HG02759 (cell line): ENCODE measurements around the gene DENND6A.
"Not testable (repeated sequence)": the region's sequence is repeated elsewhere in the genome, so short reads cannot be mapped to it uniquely, and the experiment has no call there.

Experiments
- ATAC-seq: cut with Tn5 transposase; IDR thresholded peaks from one replicate; pipeline ENCODE4 v1.9.1; 2021; ENCODE audit warnings: mild to moderate bottlenecking, moderate library complexity; ENCODE audit not compliant: unreplicated experiment

Gene DENND6A

DNA sequence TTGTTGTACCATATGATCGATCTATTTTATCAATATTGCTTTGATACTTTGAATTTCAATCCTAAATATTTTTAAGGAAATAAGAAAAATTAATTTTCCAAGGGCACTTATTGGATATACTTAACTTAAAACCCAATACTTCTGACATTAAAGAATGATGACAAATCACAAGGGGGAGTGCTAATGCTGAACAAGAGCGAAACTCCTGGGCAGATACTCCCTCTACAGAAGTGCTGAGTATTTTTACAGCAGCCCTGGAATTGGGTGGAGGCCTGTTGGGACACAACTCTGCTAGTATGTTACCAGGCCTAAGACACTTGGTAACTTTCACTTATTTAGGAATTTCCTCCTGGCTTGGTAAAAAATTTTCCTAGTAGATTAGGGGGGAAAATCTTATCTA lies 46.2 kb downstream of the DENND6A start:
- ATAC-seq: no peak

- ATAC-seq: no peak
These were observed 48.1 kb downstream of the DENND6A start for GRCh38 chr3:57644740-57645139.

GRCh38 chr3:57637391-57637790 lies 55.5 kb downstream of the DENND6A start:
- ATAC-seq: no peak

DNA sequence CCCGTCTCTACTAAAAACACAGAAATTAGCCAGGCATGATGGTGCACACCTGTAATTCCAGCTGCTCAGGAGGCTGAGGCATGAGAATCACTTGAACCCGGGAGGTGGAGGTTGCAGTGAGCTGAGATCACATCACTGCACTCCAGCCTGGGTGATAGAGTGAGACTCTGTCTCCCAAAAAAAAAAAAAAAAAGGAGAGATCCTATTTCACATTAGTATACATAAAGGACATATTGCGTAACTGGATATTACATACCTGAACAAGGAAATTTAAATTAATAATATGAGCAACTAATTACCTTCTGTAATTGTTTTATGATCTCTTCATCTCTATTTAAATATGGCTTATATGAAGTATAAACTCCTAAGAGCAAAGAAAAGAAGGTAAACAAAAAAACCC lies 58.6 kb downstream of the DENND6A start:
- ATAC-seq: not testable (repeated sequence)

GRCh38 chr3:57627976-57628375 lies 64.9 kb downstream of the DENND6A start:
- ATAC-seq: no peak

GRCh38 chr3:57624801-57625200 lies 68.1 kb downstream of the DENND6A start:
- no peak for ATAC-seq

GRCh38 chr3:57622362-57622761 lies 70.5 kb downstream of the DENND6A start:
- no peak for ATAC-seq

DNA sequence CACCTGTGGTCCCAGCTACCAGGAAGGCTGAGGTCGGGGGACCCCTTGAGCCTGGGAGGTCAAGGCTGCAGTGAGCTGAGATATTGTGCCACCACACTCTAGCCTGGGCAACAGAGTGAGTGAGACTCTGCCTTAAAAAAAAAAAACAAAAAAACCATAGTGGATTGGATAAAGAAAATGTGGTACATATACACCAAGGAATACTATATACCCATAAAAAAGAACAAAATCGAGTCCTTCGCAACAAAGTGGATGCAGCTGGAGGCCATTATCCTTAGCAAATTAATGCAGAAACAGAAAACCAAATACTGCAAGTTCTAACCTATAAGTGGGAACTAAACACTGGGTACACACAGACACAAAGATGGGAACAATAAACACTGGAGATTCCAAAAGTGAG lies 75.1 kb downstream of the DENND6A start:
- ATAC-seq: no peak

- ATAC-seq: no peak
These were observed 76.6 kb downstream of the DENND6A start for GRCh38 chr3:57616233-57616632.

DNA sequence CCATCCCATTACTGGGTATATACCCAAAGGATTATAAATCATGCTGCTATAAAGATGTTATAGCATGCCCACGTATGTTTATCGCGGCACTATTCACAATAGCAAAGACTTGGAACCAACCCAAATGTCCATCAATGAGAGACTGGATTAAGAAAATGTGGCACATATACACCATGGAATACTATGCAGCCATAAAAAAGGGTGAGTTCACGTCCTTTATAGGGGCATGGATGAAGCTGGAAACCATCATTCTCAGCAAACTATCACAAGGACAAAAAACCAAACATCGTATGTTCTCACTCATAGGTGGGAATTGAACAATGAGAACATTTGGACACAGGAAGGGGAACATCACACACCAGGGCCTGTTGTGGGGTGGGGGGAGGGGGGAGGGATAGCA lies 81.0 kb downstream of the DENND6A start:
- ATAC-seq: not testable (repeated sequence)

GRCh38 chr3:57605683-57606082 lies 87.2 kb downstream of the DENND6A start:
- no peak for ATAC-seq

GRCh38 chr3:57604971-57605370 lies 87.9 kb downstream of the DENND6A start:
- ATAC-seq: no peak

- no peak for ATAC-seq
These were observed 92.7 kb downstream of the DENND6A start for GRCh38 chr3:57600195-57600594.

DNA sequence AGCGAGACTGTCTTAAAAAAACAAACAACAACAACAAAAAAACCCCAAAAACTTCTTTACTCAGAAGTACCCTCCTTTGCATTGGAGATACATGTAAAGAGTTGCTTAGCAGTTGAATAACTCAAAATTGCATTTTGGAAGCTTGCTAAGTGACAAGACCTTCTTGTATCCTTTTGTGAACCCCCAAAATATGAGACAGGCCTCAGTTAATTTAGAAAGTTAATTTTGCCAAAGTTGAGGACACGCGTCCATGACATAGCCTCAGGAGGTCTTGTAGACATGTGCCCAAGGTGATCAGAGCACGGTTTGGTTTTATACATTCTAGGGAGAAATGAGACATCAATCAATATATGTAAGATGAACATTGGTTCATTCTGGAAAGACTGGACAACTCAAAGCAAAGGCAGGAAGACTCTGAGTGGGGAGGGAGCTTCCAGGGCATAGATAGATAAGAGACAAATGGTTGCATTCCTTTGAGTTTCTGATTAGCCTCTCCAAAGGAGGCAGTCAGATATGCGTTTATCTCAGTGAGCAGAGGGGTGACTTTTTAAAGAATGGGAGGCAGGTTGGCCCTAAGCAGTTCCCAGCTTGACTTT lies 94.0 kb downstream of the DENND6A start:
- ATAC-seq: no peak

DNA sequence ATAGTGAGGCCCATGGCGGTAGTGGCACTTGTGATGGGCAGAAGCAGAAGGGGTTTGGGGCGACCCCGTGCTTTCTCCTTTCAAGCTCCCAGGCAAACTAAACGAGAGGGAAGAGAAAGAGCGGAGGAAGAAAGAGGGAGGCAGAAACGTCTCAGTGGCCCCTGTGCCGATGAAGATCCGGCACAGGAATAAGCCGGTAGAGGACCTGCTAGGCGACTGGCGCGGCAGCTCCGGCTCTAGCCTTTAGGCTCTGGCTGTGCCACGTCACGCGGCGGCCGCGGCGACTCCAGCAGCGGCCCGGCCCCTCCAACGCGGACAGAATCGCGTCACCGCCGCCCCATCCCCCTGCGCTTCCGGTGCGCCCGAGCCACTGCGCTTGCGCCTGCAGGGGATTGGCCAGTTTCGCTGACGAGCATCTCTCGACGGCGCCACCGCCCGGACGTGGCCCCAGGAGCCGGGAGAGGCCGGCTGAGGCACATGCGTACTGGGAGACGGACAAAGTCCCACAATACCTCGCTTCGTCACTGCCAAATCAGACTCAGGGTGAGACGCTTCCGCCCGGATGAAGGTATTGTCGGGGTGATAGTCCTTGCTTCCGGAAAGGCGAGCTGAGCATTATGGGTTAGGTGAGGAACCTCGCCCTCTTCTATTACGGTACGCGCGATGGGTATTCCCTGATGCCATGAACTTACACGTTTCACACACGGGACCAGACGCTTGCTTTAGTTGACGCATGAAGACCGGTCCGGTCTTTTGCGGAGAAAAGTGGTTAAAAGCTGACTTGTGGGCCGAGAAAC lies 95.6 kb downstream of the DENND6A start, which contains the start of gene ARF4:
Gene ARF4 (minus strand): TSS at position 218 of the 797 bp plus-strand sequence. CDS start 204 bp downstream, at position 14.
- ATAC-seq: peak; percentile 95

- ATAC-seq: no peak
These were observed 96.3 kb downstream of the DENND6A start for GRCh38 chr3:57596495-57597126.

DNA sequence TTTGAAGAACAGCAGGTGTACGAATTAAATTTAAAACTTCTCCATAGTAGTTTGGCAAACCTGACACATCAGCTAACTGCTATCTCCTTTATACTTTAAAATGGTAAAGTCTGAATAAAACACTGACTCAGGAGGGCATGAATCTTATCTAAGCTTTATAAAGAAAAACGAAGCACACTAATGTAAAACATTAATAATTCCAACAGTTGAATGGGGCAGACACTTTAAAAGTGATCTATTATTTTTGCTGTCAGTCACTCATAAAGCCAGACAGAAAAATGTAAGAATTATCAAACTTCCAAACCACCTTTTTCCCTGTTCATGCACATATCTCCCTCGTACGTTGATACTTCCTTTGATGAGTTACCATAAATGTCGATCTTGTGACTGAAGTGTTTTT lies 98.3 kb downstream of the DENND6A start:
- ATAC-seq: no peak

- ATAC-seq: no peak
These were observed 98.7 kb downstream of the DENND6A start for GRCh38 chr3:57594144-57594543.

- ATAC-seq: no peak
These were observed 100.6 kb downstream of the DENND6A start for GRCh38 chr3:57592306-57592705.

GRCh38 chr3:57587905-57588304 lies 105.0 kb downstream of the DENND6A start:
- no peak for ATAC-seq

- ATAC-seq: no peak
These were observed 106.1 kb downstream of the DENND6A start for GRCh38 chr3:57586778-57587177.

- ATAC-seq: no peak
These were observed 109.3 kb downstream of the DENND6A start for GRCh38 chr3:57583544-57583943.
